Skeletal muscle satellite cell (primary cell): Measurements from ENCODE around the gene WIPF2.

Source experiments
- H3K27me3 ChIP-seq: 2 replicates; pipeline ENCODE4 v1.7.0; 2013; ENCODE audit warnings: low read length; ENCODE audit not compliant: control insufficient read depth, insufficient read depth
- H3K36me3 ChIP-seq: 2 replicates; pipeline ENCODE4 v1.7.0; 2013; ENCODE audit warnings: mild to moderate bottlenecking, control low read depth, low read length; ENCODE audit not compliant: insufficient read depth
- H3K4me1 ChIP-seq: 2 replicates; pipeline ENCODE4 v1.7.0; 2013; ENCODE audit warnings: low read length; ENCODE audit not compliant: control insufficient read depth, insufficient read depth
- H3K4me2 ChIP-seq: 2 replicates; pipeline ENCODE4 v1.7.0; 2013; ENCODE audit warnings: mild to moderate bottlenecking, low read length
- H3K4me3 ChIP-seq: 2 replicates; pipeline ENCODE4 v1.7.0; 2013; ENCODE audit warnings: low read length
- H3K9ac ChIP-seq: 2 replicates; pipeline ENCODE4 v1.7.0; 2013; ENCODE audit warnings: mild to moderate bottlenecking, low read depth, low read length, moderate library complexity
- H3K9me3 ChIP-seq: replicated peaks from 2 replicates; pipeline ENCODE4 v1.7.0; 2013; ENCODE audit warnings: mild to moderate bottlenecking, control low read depth, low read length

WIPF2 gene

GRCh38 chr17:40264458-40265185 is 45.5 kb downstream of the WIPF2 start:
- H3K4me1 ChIP-seq = no peaks in the 10 kb centered on the region
- no peaks in the 10 kb centered on the region for H3K27me3 ChIP-seq
- no peak overlapping the region for H3K9ac ChIP-seq
- H3K4me3 ChIP-seq = no peak overlapping the region
- H3K9me3 ChIP-seq = no peaks in the 10 kb centered on the region
- H3K36me3 ChIP-seq = peaks cover 45% of the 10 kb centered on the region
- no peak overlapping the region for H3K4me2 ChIP-seq

- Histone ChIP-seq H3K4me2 (no peak overlapping the region), H3K4me1 (no peaks in the 10 kb centered on the region), H3K36me3 (peaks cover 41% of the 10 kb centered on the region), H3K4me3 (no peak overlapping the region), H3K9me3 (no peaks in the 10 kb centered on the region), H3K27me3 (no peaks in the 10 kb centered on the region), H3K9ac (no peak overlapping the region)
These were observed 46.2 kb downstream of the WIPF2 start for GRCh38 chr17:40265337-40265736.

GRCh38 chr17:40266882-40267281 is 47.8 kb downstream of the WIPF2 start:
- no peaks in the 10 kb centered on the region for H3K9me3 ChIP-seq
- no peak overlapping the region for H3K4me3 ChIP-seq
- peaks cover 46% of the 10 kb centered on the region for H3K36me3 ChIP-seq
- no peak overlapping the region for H3K9ac ChIP-seq
- no peaks in the 10 kb centered on the region for H3K4me1 ChIP-seq
- no peak overlapping the region for H3K4me2 ChIP-seq
- H3K27me3 ChIP-seq = no peaks in the 10 kb centered on the region

GRCh38 chr17:40268141-40268712 is 49.1 kb downstream of the WIPF2 start:
- no peak overlapping the region for H3K4me2 ChIP-seq
- peaks cover 46% of the 10 kb centered on the region for H3K36me3 ChIP-seq
- no peak overlapping the region for H3K9ac ChIP-seq
- H3K4me3 ChIP-seq = no peak overlapping the region
- no peaks in the 10 kb centered on the region for H3K27me3 ChIP-seq
- H3K4me1 ChIP-seq = no peaks in the 10 kb centered on the region
- H3K9me3 ChIP-seq = no peaks in the 10 kb centered on the region

GRCh38 chr17:40278414-40278813 is 59.3 kb downstream of the WIPF2 start:
- peaks cover 55% of the 10 kb centered on the region for H3K36me3 ChIP-seq
- H3K4me1 ChIP-seq = peaks cover 4% of the 10 kb centered on the region
- H3K9me3 ChIP-seq = no peaks in the 10 kb centered on the region
- H3K4me2 ChIP-seq = no peak overlapping the region
- no peak overlapping the region for H3K9ac ChIP-seq
- H3K4me3 ChIP-seq = no peak overlapping the region
- H3K27me3 ChIP-seq = no peaks in the 10 kb centered on the region

- Histone ChIP-seq H3K4me1 (peaks cover 11% of the 10 kb centered on the region), H3K36me3 (peaks cover 49% of the 10 kb centered on the region), H3K4me3 (no peak overlapping the region), H3K27me3 (no peaks in the 10 kb centered on the region), H3K9me3 (no peaks in the 10 kb centered on the region), H3K9ac (no peak overlapping the region), H3K4me2 (no peak overlapping the region)
These were observed 60.3 kb downstream of the WIPF2 start for GRCh38 chr17:40279402-40279801.

- no peak overlapping the region for H3K4me2 ChIP-seq
- no peak overlapping the region for H3K9ac ChIP-seq
- H3K9me3 ChIP-seq = no peaks in the 10 kb centered on the region
- H3K4me1 ChIP-seq = peaks cover 20% of the 10 kb centered on the region
- no peaks in the 10 kb centered on the region for H3K27me3 ChIP-seq
- no peak overlapping the region for H3K4me3 ChIP-seq
- H3K36me3 ChIP-seq = peaks cover 38% of the 10 kb centered on the region
These were observed 62.6 kb downstream of the WIPF2 start for GRCh38 chr17:40281663-40282062.

GRCh38 chr17:40283662-40284061 is 64.6 kb downstream of the WIPF2 start:
- Histone ChIP-seq H3K4me3 (peak overlapping the region; percentile 64), H3K36me3 (peaks cover 22% of the 10 kb centered on the region), H3K9me3 (no peaks in the 10 kb centered on the region), H3K4me2 (peak overlapping the region; percentile 87), H3K27me3 (no peaks in the 10 kb centered on the region), H3K9ac (peak overlapping the region; percentile 39), H3K4me1 (peaks cover 23% of the 10 kb centered on the region)

- H3K9me3 ChIP-seq = no peaks in the 10 kb centered on the region
- H3K4me1 ChIP-seq = peaks cover 23% of the 10 kb centered on the region
- peak overlapping the region; percentile 87 for H3K4me2 ChIP-seq
- H3K9ac ChIP-seq = peak overlapping the region; percentile 39
- H3K36me3 ChIP-seq = peaks cover 17% of the 10 kb centered on the region
- H3K27me3 ChIP-seq = no peaks in the 10 kb centered on the region
- H3K4me3 ChIP-seq = peak overlapping the region; percentile 64
These were observed 65.1 kb downstream of the WIPF2 start for GRCh38 chr17:40284085-40284713.

GRCh38 chr17:40286473-40286872 is 67.4 kb downstream of the WIPF2 start:
- Histone ChIP-seq H3K36me3 (peaks cover 8% of the 10 kb centered on the region), H3K4me1 (peaks cover 30% of the 10 kb centered on the region), H3K9ac (no peak overlapping the region), H3K27me3 (no peaks in the 10 kb centered on the region), H3K4me2 (no peak overlapping the region), H3K4me3 (no peak overlapping the region), H3K9me3 (no peaks in the 10 kb centered on the region)

GRCh38 chr17:40287159-40287493 is 68.0 kb downstream of the WIPF2 start:
- H3K36me3 ChIP-seq = peaks cover 6% of the 10 kb centered on the region
- no peaks in the 10 kb centered on the region for H3K27me3 ChIP-seq
- H3K4me2 ChIP-seq = peak overlapping the region; percentile 63
- H3K4me1 ChIP-seq = peaks cover 30% of the 10 kb centered on the region
- H3K9ac ChIP-seq = no peak overlapping the region
- H3K4me3 ChIP-seq = peak overlapping the region; percentile 10
- no peaks in the 10 kb centered on the region for H3K9me3 ChIP-seq
